ENCODE data around the gene GLDC.

GLDC gene

GRCh38 chr9:6489099-6489498, 156.4 kb downstream of the GLDC start:
- no peak for TF ChIP-seq CTCF (IDR thresholded peaks at IDR 0.05)

GRCh38 chr9:6488395-6488794, 157.1 kb downstream of the GLDC start:
- no peak for TF ChIP-seq CTCF (IDR thresholded peaks at IDR 0.05)

- TF ChIP-seq CTCF (IDR thresholded peaks at IDR 0.05), result no peak
These were observed 161.3 kb downstream of the GLDC start for GRCh38 chr9:6484210-6484609.
